Ectodermal cell (in vitro differentiated cells): ENCODE data around the gene SLC35E3. TPM values are rescaled to one million over a fixed set of nuclear protein-coding genes. Genes with fewer than 3 reads are reported as not detected.

Source experiments
- H3K27ac ChIP-seq: 2 replicates; pipeline ENCODE4 v1.7.0; 2013; ENCODE audit warnings: mild to moderate bottlenecking, low read depth, low read length; ENCODE audit not compliant: insufficient read depth, poor library complexity, severe bottlenecking
- H3K27me3 ChIP-seq: 2 replicates; pipeline ENCODE4 v1.7.0; 2013; ENCODE audit warnings: mild to moderate bottlenecking, low read length; ENCODE audit not compliant: insufficient read depth, control insufficient read depth, poor library complexity, severe bottlenecking
- H3K36me3 ChIP-seq: one replicate; pipeline ENCODE4 v1.7.0; 2013; ENCODE audit warnings: low read length; ENCODE audit not compliant: control insufficient read depth, insufficient read depth
- H3K4me1 ChIP-seq: one replicate; pipeline ENCODE4 v1.7.0; 2013; ENCODE audit warnings: low read length; ENCODE audit not compliant: control insufficient read depth, insufficient read depth
- H3K4me3 ChIP-seq: 2 replicates; pipeline ENCODE4 v1.7.0; 2013; ENCODE audit warnings: low read depth, low read length, control low read depth; ENCODE audit not compliant: insufficient read depth
- H3K9me3 ChIP-seq: 2 replicates; pipeline ENCODE4 v1.7.0; 2013; ENCODE audit warnings: mild to moderate bottlenecking, low read length, moderate library complexity; ENCODE audit not compliant: control insufficient read depth
- WGBS, 2 experiments: methylation state at CpG; one replicate each; pipeline ENCODE4 v1.1.7; 2013; ENCODE audit warnings: missing lambda C conversion rate in 2 of 2; 5-methylcytosine and 5-hydroxymethylcytosine counted together
- polyA plus RNA-seq, 4 experiments: library from polyadenylated mRNA; stranded (reverse); fragments of 50-300 nt; gene quantifications; one replicate each; pipeline ENCODE4 v1.2.3, GENCODE V29; 2013

Gene SLC35E3
- 11.0 TPM for polyA plus RNA-seq (2013, experiment 1 of 4)
- polyA plus RNA-seq (2013, experiment 2 of 4), result 12.7 TPM
- 6.5 TPM for polyA plus RNA-seq (2013, experiment 3 of 4)
- 9.2 TPM for polyA plus RNA-seq (2013, experiment 4 of 4)

DNA sequence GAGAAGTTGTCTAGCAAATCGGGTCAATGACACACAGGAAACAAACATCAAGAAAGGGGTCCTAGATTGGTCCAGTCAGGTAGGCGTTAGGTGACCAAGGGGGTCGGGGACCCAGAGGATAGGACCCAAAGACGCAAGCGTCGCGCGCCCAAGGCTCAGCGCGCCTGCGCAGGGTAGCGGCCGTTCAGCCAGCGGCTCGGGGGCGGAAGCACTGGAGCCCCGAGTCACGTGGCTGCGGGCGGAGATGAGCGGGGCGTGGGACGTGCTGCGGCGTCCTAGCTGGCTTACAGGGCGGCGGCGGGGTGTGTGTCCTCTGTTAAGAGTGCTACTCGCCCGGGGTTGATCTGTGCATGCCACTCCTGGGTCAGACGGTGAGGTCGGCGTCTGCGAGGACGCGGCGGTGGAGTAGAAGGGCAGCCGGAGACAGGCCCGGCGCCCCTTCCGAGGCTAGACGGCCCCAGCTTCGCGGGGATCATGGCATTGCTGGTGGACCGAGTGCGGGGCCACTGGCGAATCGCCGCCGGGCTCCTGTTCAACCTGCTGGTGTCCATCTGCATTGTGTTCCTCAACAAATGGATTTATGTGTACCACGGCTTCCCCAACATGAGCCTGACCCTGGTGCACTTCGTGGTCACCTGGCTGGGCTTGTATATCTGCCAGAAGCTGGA, at the start of gene SLC35E3:
Gene SLC35E3 (plus strand): TSS at position 273 of the 668 bp plus-strand sequence. CDS start 202 bp downstream, at position 475.
- Histone ChIP-seq H3K4me1 (peaks cover 7% of the 10 kb centered on the region), H3K4me3 (peak within 1 kb of the TSS; percentile 71), H3K27me3 (no peaks in the 10 kb centered on the region), H3K36me3 (no peaks in the 10 kb centered on the region), H3K9me3 (no peaks in the 10 kb centered on the region), H3K27ac (no peak within 1 kb of the TSS)
- WGBS, 2 experiments, result 3 to 4% methylated on average over 52 of the region's 52 CpGs

DNA sequence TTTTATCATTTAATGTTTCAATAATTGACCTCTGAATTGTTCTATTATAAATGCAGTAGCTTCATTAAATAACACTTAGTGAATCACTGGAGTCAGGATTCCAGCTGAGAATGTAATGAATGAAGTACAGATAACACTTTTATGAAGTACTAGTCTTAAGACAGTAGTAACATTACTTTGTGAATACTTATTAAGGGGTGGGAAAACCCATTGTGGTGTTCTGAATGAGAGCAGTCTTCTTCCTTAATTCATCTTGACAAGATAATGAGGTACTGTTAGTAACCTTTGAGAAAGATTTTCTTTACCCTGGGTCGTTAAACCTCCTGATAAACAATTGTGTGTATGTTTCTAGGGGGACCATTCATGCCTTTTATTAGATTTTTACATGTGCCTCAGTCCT, 46.5 kb upstream of the SLC35E3 start:
- H3K27ac ChIP-seq, result no peak overlapping the region
- H3K36me3 ChIP-seq, result peaks cover 23% of the 10 kb centered on the region
- H3K27me3 ChIP-seq, result no peaks in the 10 kb centered on the region
- 94% methylated on average over 1 of the region's 1 CpG for WGBS, 2 experiments
- H3K9me3 ChIP-seq, result no peaks in the 10 kb centered on the region
- H3K4me3 ChIP-seq, result no peak overlapping the region
- H3K4me1 ChIP-seq, result no peaks in the 10 kb centered on the region

DNA sequence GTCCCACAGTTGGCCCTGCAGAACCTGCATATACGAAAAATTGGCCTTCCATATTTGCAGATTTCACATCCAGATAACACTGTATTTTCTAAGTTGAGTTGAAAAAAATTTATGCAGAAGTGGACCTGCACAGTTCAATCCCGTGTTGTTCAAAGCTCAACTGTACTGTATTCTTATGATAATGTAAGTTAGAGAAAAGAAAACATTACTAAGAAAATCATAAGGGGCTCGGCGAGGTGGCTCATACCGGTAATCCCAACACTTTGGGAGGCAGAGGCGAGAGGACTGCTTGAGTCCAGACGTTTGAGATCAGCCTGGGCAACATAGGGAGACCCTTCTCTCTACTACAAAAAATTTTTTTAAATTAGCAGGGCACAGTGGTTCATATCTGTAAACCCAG, 18.2 kb upstream of the SLC35E3 start:
- Histone ChIP-seq H3K27me3 (no peaks in the 10 kb centered on the region), H3K27ac (no peak overlapping the region), H3K4me1 (no peaks in the 10 kb centered on the region), H3K9me3 (no peaks in the 10 kb centered on the region), H3K36me3 (peaks cover 18% of the 10 kb centered on the region), H3K4me3 (no peak overlapping the region)
- 86 to 96% methylated on average over 7 of the region's 7 CpGs for WGBS, 2 experiments

DNA sequence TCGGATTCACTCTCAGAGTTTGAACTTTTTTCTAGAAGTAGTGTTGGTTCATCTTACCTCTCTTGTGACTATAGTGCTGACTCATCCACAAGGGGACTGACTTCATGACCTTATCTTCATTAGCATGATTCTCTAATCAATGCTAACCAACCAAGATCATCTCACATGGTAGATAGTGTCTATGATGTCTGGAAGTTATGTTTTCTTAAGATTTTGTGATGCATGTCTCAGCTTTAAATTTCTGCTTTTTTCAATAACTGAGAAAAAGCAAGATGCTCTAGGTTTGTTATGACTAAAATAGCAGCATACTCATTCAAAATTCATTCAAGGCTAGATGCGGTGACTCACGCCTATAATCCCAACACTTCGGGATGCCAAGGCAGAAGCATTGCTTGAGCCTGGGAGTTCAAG, 12.3 kb upstream of the SLC35E3 start:
- H3K27me3 ChIP-seq, result no peaks in the 10 kb centered on the region
- H3K4me3 ChIP-seq, result no peak overlapping the region
- no peaks in the 10 kb centered on the region for H3K9me3 ChIP-seq
- H3K27ac ChIP-seq, result no peak overlapping the region
- no peaks in the 10 kb centered on the region for H3K4me1 ChIP-seq
- 93 to 99% methylated on average over 4 of the region's 4 CpGs for WGBS, 2 experiments
- H3K36me3 ChIP-seq, result peaks cover 28% of the 10 kb centered on the region

DNA sequence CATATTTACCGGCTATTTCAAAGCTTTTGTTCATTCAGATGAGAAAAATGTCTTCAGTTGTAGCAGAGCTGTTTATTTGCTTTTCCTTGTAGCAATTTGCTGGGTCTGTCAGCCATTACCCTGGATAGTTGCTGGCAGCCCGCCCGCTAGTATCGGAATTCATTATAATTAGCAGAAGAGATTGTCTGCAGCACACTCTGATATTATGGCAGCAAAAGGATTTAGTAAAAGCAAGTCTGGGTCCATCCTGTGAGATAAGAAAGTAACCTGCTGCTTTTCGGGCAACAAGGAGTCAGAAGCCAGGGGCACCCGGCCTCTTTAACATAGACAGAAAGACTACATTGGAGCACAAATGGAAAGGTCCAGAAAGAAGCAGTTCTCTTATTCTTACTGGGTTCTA, 6.1 kb upstream of the SLC35E3 start:
- 97 to 98% methylated on average over 6 of the region's 6 CpGs for WGBS, 2 experiments
- Histone ChIP-seq H3K4me3 (no peak overlapping the region), H3K27me3 (no peaks in the 10 kb centered on the region), H3K9me3 (no peaks in the 10 kb centered on the region), H3K4me1 (no peaks in the 10 kb centered on the region), H3K36me3 (peaks cover 22% of the 10 kb centered on the region), H3K27ac (no peak overlapping the region)

DNA sequence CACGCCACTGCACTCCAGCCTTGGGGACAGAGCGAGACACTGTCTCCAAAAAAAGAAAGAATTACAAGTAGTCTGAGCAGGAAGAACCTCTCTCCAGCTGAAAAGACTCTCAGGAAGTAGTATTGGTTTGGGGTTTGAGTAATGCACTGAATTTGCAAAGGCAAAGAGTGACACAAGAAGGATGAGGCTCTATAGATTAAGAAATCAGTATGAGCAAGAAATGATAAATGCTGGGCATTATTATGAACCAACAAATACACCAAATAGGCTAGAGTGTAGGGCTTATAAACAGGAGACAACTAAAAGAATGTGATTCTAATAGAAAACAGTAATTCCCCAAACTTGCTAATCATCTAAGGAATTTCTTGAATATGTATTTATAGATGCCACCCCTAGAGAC, 2.6 kb upstream of the SLC35E3 start:
- Histone ChIP-seq H3K36me3 (peaks cover 14% of the 10 kb centered on the region), H3K27ac (no peak overlapping the region), H3K4me3 (no peak overlapping the region), H3K27me3 (no peaks in the 10 kb centered on the region), H3K4me1 (no peaks in the 10 kb centered on the region), H3K9me3 (no peaks in the 10 kb centered on the region)
- 93 to 100% methylated on average over 2 of the region's 2 CpGs for WGBS, 2 experiments

DNA sequence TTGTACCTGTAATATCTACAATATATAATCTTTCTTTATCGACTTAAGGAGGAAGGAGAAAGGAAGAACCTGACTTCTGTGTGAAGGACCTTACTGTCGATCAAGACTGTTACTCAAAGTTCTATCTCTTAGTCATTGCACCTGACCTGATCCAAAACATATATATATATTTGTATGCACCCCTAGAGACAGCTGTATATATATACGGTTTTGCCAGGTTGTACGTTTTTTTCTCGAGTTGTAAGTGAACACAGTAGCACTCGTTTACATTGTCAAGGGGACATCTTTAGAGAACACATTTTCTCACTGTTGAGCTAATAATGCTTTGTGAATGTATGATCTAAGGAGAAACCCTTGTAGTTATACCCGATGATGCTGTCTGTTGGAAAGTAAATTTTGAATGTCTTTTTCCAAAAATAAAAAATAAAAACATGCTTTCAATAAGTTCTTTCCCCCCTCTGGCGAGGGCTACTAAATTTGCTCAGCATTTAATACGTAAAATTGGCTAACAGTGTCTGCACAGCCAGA, 536 bp upstream of the SLC35E3 start:
- Histone ChIP-seq H3K9me3 (no peaks in the 10 kb centered on the region), H3K27ac (no peak overlapping the region), H3K27me3 (no peaks in the 10 kb centered on the region), H3K4me3 (peak overlapping the region; percentile 71), H3K4me1 (peaks cover 7% of the 10 kb centered on the region), H3K36me3 (no peaks in the 10 kb centered on the region)
- 91 to 92% methylated on average over 8 to 9 of the region's 9 CpGs for WGBS, 2 experiments

DNA sequence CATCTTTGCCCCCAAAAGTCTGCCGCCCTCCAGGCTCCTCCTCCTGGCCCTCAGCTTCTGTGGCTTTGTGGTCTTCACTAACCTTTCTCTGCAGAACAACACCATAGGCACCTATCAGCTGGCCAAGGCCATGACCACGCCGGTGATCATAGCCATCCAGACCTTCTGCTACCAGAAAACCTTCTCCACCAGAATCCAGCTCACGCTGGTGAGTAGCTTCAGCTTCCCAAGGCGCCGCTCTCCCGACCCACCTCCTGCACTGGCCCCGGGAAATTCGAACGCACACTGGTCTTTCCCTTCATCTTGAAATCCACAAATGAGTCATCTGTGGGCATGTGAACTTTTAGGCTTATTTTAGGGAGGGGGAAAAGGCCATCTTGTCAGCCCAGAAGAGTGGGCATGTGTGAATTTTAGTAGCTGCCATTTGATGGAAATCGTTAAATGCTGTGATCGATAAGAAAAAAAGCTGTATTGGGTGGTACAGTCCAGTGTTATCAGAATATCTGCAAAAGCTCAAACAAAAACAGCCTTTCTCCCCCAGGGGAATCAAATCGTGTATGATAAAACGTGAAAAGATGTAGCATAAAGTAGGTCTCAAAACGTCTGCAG, 700 bp downstream of the SLC35E3 start:
- H3K27me3 ChIP-seq, result no peaks in the 10 kb centered on the region
- 19 to 20% methylated on average over 14 to 15 of the region's 15 CpGs for WGBS, 2 experiments

DNA sequence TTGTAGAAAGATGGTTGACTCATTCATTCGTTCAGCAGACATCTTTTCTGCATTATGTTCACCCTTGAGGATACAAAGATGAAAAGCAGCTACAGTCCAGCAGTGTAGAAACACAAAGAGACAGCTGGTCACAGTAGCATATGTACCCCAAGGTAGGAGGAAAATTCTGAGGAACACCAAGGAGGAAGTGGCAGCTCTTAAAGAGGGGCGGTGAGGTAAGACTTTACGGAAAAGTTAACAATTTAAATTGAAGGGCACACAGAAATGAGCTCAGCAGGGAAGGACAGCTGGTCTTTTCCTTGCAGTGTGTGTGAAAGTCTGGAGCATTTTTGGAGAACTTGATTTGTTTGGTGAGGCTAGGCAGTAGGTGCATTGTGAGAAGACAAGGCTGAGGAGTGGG, 3.5 kb downstream of the SLC35E3 start:
- H3K4me3 ChIP-seq, result no peak overlapping the region
- no peak overlapping the region for H3K27ac ChIP-seq
- WGBS, 2 experiments, result 92 to 96% methylated on average over 3 of the region's 3 CpGs
- H3K36me3 ChIP-seq, result peaks cover 15% of the 10 kb centered on the region
- peaks cover 7% of the 10 kb centered on the region for H3K4me1 ChIP-seq
- H3K27me3 ChIP-seq, result no peaks in the 10 kb centered on the region
- no peaks in the 10 kb centered on the region for H3K9me3 ChIP-seq

More for the DNA sequence above, 700 bp downstream of the SLC35E3 start:
- H3K27ac ChIP-seq, result no peak overlapping the region
- H3K36me3 ChIP-seq, result no peaks in the 10 kb centered on the region
- H3K4me3 ChIP-seq, result peak overlapping the region; percentile 71
- peaks cover 7% of the 10 kb centered on the region for H3K4me1 ChIP-seq
- no peaks in the 10 kb centered on the region for H3K9me3 ChIP-seq

DNA sequence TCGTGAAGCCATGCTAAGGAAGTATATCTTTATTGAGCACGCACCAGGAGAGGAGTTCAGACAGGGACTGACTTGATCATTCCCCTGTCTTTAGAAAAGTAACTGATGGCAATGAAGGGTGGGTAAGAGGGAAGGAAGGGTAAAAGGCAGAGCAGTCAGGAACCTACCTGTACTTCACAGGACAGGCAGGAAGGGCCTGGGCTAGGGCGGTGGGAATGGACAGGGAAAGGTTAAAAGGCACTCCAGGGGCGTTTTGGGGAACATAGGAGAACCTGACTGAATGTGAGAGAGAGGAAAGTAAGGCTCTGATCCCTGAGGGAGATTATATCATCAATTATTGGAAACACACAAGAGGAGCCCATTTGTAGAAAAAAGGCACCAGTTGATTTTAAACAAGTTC, 3.9 kb downstream of the SLC35E3 start:
- H3K27ac ChIP-seq, result no peak overlapping the region
- H3K27me3 ChIP-seq, result no peaks in the 10 kb centered on the region
- H3K4me1 ChIP-seq, result peaks cover 7% of the 10 kb centered on the region
- no peaks in the 10 kb centered on the region for H3K9me3 ChIP-seq
- no peak overlapping the region for H3K4me3 ChIP-seq
- H3K36me3 ChIP-seq, result peaks cover 18% of the 10 kb centered on the region
- 95 to 96% methylated on average over 4 of the region's 4 CpGs for WGBS, 2 experiments
